Measurements from ENCODE around the gene GGTA1. TPM values are rescaled to one million over a fixed set of nuclear protein-coding genes. Genes with fewer than 3 reads are reported as not detected.

GGTA1 gene
- polyA plus RNA-seq, 1 donor (not counting 4 experiments of a cell fraction or from before 2014, with no cell fraction given): not detected

DNA sequence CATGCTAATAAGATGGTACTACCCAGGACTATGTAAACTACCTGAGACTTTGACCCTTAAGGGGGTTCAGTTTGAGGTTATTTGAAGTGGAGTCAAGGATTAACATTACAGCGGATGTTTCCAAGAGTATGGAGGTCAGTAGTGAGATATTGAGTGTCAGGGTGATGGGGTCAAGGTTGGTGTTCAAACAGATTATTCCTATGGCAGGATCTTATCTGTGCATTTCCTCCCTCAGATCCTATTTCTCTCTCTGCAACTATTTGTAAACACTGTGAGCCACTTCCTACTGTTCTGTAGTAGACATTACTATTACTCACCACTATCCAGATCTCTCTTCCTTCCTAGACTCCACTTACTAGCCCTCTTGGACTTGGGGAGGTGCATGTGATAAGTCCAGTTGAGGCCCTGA, 75.6 kb downstream of the GGTA1 start:
- H3K4me3 ChIP-seq (ENCODE audit: control insufficient read depth in 2 of 3, extremely low read depth in 1 of 3, insufficient read depth in 2 of 3, low read depth in 1 of 3, low read length in 3 of 3): no peak overlapping the region
- H3K9me1 ChIP-seq (ENCODE audit: control insufficient read depth, extremely low read depth, insufficient read depth, low read length): no peaks in the 10 kb centered on the region
- no peak overlapping the region for H3K9ac ChIP-seq (ENCODE audit: control insufficient read depth, extremely low read depth, insufficient read depth, low read length)
- no peak for TF ChIP-seq EZH2 (IDR thresholded peaks at IDR 0.05; ENCODE audit: low read length)
- TF ChIP-seq, protein P1, sequence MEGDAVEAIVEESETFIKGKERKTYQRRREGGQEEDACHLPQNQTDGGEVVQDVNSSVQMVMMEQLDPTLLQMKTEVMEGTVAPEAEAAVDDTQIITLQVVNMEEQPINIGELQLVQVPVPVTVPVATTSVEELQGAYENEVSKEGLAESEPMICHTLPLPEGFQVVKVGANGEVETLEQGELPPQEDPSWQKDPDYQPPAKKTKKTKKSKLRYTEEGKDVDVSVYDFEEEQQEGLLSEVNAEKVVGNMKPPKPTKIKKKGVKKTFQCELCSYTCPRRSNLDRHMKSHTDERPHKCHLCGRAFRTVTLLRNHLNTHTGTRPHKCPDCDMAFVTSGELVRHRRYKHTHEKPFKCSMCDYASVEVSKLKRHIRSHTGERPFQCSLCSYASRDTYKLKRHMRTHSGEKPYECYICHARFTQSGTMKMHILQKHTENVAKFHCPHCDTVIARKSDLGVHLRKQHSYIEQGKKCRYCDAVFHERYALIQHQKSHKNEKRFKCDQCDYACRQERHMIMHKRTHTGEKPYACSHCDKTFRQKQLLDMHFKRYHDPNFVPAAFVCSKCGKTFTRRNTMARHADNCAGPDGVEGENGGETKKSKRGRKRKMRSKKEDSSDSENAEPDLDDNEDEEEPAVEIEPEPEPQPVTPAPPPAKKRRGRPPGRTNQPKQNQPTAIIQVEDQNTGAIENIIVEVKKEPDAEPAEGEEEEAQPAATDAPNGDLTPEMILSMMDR (optimal IDR thresholded peaks at IDR 0.05 in 1 of 3, IDR thresholded peaks at IDR 0.05 in 1 of 3, conservative IDR thresholded peaks at IDR 0.05 in 1 of 3; ENCODE audit: extremely low read depth in 1 of 3, insufficient read depth in 2 of 3, low read length in 3 of 3): no peak
- no peak overlapping the region for H3K4me2 ChIP-seq (ENCODE audit: control insufficient read depth, extremely low read depth, insufficient read depth, low read depth, low read length)
- no peaks in the 10 kb centered on the region for H4K20me1 ChIP-seq (ENCODE audit: control insufficient read depth, extremely low read depth, insufficient read depth, low read length)
- no peaks in the 10 kb centered on the region for H3K36me3 ChIP-seq (ENCODE audit: control insufficient read depth in 2 of 2, extremely low read depth in 1 of 2, insufficient read depth in 2 of 2, low read length in 2 of 2)
- DNase-seq (ENCODE audit: low read depth, low spot score) (no peak), FAIRE-seq (no peak)
- H3K79me2 ChIP-seq (ENCODE audit: control insufficient read depth, insufficient read depth, low read length): no peaks in the 10 kb centered on the region
- peaks cover 8% of the 10 kb centered on the region for H3K27me3 ChIP-seq (ENCODE audit: control insufficient read depth, extremely low read depth, insufficient read depth, low read length)
- H3K27ac ChIP-seq (ENCODE audit: control insufficient read depth, insufficient read depth, low read length): no peak overlapping the region
- dilution Hi-C loops (cut with MboI; ENCODE audit: extremely low pct_ligation_motif_present, low sequenced_read_pairs): no loop called here
- H3K4me1 ChIP-seq (ENCODE audit: control insufficient read depth, extremely low read depth, insufficient read depth, low read length): no peaks in the 10 kb centered on the region
- H3K9me3 ChIP-seq (ENCODE audit: control insufficient read depth, low read depth, low read length): no peaks in the 10 kb centered on the region
- no peak overlapping the region for H2AFZ ChIP-seq (ENCODE audit: control insufficient read depth, low read length)

DNA sequence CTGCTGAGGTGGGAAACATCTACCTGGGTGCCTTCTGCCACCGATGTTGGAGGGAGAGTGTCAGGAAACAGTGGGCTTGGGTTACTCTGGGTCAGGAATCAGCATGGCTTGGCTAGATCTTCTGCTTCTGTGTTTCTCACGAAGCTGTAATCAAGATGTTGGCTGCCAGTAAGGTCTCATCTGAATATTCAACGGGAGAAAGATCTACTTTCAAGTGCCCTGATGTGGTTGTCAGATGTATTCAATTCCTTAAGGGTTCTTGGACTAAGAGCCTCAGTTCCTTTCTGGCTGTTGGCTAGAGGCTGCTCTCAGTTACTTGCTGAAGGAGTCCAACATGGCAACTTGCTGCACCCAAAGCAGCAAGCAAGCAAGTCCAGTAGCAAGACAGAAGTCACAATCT, 87.7 kb downstream of the GGTA1 start:
- Histone ChIP-seq H3K4me1 (ENCODE audit: control insufficient read depth, extremely low read depth, insufficient read depth, low read length) (no peaks in the 10 kb centered on the region), H3K4me3 (ENCODE audit: control insufficient read depth in 2 of 3, extremely low read depth in 1 of 3, insufficient read depth in 2 of 3, low read depth in 1 of 3, low read length in 3 of 3) (no peak overlapping the region), H3K79me2 (ENCODE audit: control insufficient read depth, insufficient read depth, low read length) (no peaks in the 10 kb centered on the region), H3K9me3 (ENCODE audit: control insufficient read depth, low read depth, low read length) (no peaks in the 10 kb centered on the region), H3K36me3 (ENCODE audit: control insufficient read depth in 2 of 2, extremely low read depth in 1 of 2, insufficient read depth in 2 of 2, low read length in 2 of 2) (no peaks in the 10 kb centered on the region), H3K27me3 (ENCODE audit: control insufficient read depth, extremely low read depth, insufficient read depth, low read length) (peaks cover 12% of the 10 kb centered on the region), H3K9ac (ENCODE audit: control insufficient read depth, extremely low read depth, insufficient read depth, low read length) (no peak overlapping the region), H2AFZ (ENCODE audit: control insufficient read depth, low read length) (no peak overlapping the region), H3K4me2 (ENCODE audit: control insufficient read depth, extremely low read depth, insufficient read depth, low read depth, low read length) (no peak overlapping the region), H4K20me1 (ENCODE audit: control insufficient read depth, extremely low read depth, insufficient read depth, low read length) (no peaks in the 10 kb centered on the region), H3K9me1 (ENCODE audit: control insufficient read depth, extremely low read depth, insufficient read depth, low read length) (no peaks in the 10 kb centered on the region), H3K27ac (ENCODE audit: control insufficient read depth, insufficient read depth, low read length) (no peak overlapping the region)
- DNase-seq (ENCODE audit: low read depth, low spot score) (no peak), FAIRE-seq (no peak)
- dilution Hi-C loops (cut with MboI; ENCODE audit: extremely low pct_ligation_motif_present, low sequenced_read_pairs): no loop called here
- TF ChIP-seq EZH2 (IDR thresholded peaks at IDR 0.05; ENCODE audit: low read length): no peak
- TF ChIP-seq, protein P1 (optimal IDR thresholded peaks at IDR 0.05 in 1 of 3, IDR thresholded peaks at IDR 0.05 in 1 of 3, conservative IDR thresholded peaks at IDR 0.05 in 1 of 3; ENCODE audit: extremely low read depth in 1 of 3, insufficient read depth in 2 of 3, low read length in 3 of 3): no peak
